ENCODE results near the gene NEDD9. TPM values are rescaled to one million over a fixed set of nuclear protein-coding genes. Genes with fewer than 3 reads are reported as not detected.

Gene NEDD9
- total and polyA plus RNA-seq, 2 of the 4 experiments (the other 2 are of a cell fraction), result 7.6 to 16.5 TPM

- peak; percentile 73 for ATAC-seq (ENCODE audit: low read depth)
- WGBS, 2 experiments (ENCODE audit: extremely low coverage in 2 of 2, insufficient read length in 1 of 2), result 7% methylated on average over 2 of the region's 3 CpGs; no CpG with 5 or more reads in 1 of the 2 experiments
- Histone ChIP-seq H2BK15ac (ENCODE audit: low read depth, low read length) (peak overlapping the region; percentile 4; the same call in 1 of the 3 replicates), H2AFZ (replicated peaks; ENCODE audit: low read length, poor library complexity) (no peak overlapping the region), H3K27me3 (ENCODE audit: control insufficient read depth, insufficient read depth, low read length) (no peaks in the 10 kb centered on the region), H3K79me1 (ENCODE audit: low read depth in 1 of 2, low read length in 2 of 2) (peaks cover 10 to 37% of the 10 kb centered on the region in 2 experiments; a peak in 2 of 4 replicates), H3K36me3 (ENCODE audit: control insufficient read depth, insufficient read depth, low read length) (peaks cover 4% of the 10 kb centered on the region), H3K4ac (ENCODE audit: low read depth, low read length) (0 out of 2 replicates have a peak overlapping the region, but pooled peaks have one; percentile 56), H4K5ac (ENCODE audit: low read depth, low read length) (peak overlapping the region; percentile 18; the same call in 1 of the 2 replicates), H3K56ac (ENCODE audit: extremely low read depth, insufficient read depth, low read length) (no peak overlapping the region; the same call in 1 of the 2 replicates), H3K14ac (replicated peaks; ENCODE audit: low read depth, low read length) (no peak overlapping the region), H2BK5ac (ENCODE audit: low read depth, low read length, poor library complexity, severe bottlenecking) (peak overlapping the region; percentile 83), H3K23ac (ENCODE audit: low read depth, low read length) (no peak overlapping the region), H2AK9ac (replicated peaks; ENCODE audit: low read depth, low read length, poor library complexity) (no peak overlapping the region), H3K18ac (ENCODE audit: low read depth, low read length) (peak overlapping the region; percentile 31; the same call in 1 of the 2 replicates), H2BK20ac (ENCODE audit: low read depth, low read length) (0 out of 2 replicates have a peak overlapping the region, but pooled peaks have one; percentile 11), H3K27ac (ENCODE audit: insufficient read depth, low read length) (peak overlapping the region; percentile 87; the same call in 1 of the 2 replicates), H2BK120ac (ENCODE audit: low read depth, low read length) (0 out of 2 replicates have a peak overlapping the region, but pooled peaks have one; percentile 9), H3K9me1 (ENCODE audit: insufficient read depth, low read length) (peaks cover 7% of the 10 kb centered on the region), H4K8ac (ENCODE audit: low read depth in 2 of 2, low read length in 2 of 2) (peak overlapping the region in 1 of 2 experiments; percentile 43; a peak in 2 of 4 replicates), H3K4me2 (ENCODE audit: low read depth, low read length) (peak overlapping the region; percentile 45), H3K4me3 (ENCODE audit: insufficient read depth, low read depth, low read length) (no peak overlapping the region), H3K4me1 (ENCODE audit: control insufficient read depth, insufficient read depth, low read length) (peaks cover 10% of the 10 kb centered on the region), H3K9ac (ENCODE audit: low read depth, low read length) (no peak overlapping the region), H3K9me3 (ENCODE audit: control insufficient read depth, insufficient read depth, low read length) (no peaks in the 10 kb centered on the region), H4K20me1 (ENCODE audit: insufficient read depth, low read length) (peaks cover 8% of the 10 kb centered on the region; the same call in 1 of the 2 replicates), H2AK5ac (ENCODE audit: low read depth, low read length) (no peak overlapping the region; the same call in 1 of the 2 replicates), H4K91ac (ENCODE audit: insufficient read depth, low read depth, low read length) (peak overlapping the region; percentile 19; the same call in 1 of the 2 replicates)
- ChIA-PET POLR2A (ENCODE audit: unreplicated experiment) (no interaction called here), CTCF (interaction anchor here (0.7 to 1.2 kb wide), 2 partner anchors 356 to 1281 kb away, joined by 3 to 4 read pairs; no protein-coding TSS in a partner anchor)
- no peak for TF ChIP-seq NFE2L2 (IDR thresholded peaks at IDR 0.05; ENCODE audit: low read depth, low read length)
- no peak for TF ChIP-seq RAD21 (IDR thresholded peaks at IDR 0.05; ENCODE audit: low read length)
- no peak for TF ChIP-seq FOS (IDR thresholded peaks at IDR 0.05; ENCODE audit: low read depth, low read length)
- TF ChIP-seq CTCF (conservative IDR thresholded peaks at IDR 0.05; ENCODE audit: low read depth, low read length), result no peak
- TF ChIP-seq, protein P1, sequence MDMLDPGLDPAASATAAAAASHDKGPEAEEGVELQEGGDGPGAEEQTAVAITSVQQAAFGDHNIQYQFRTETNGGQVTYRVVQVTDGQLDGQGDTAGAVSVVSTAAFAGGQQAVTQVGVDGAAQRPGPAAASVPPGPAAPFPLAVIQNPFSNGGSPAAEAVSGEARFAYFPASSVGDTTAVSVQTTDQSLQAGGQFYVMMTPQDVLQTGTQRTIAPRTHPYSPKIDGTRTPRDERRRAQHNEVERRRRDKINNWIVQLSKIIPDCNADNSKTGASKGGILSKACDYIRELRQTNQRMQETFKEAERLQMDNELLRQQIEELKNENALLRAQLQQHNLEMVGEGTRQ (IDR thresholded peaks at IDR 0.05; ENCODE audit: low read depth, low read length), result no peak
- TF ChIP-seq MXI1 (IDR thresholded peaks at IDR 0.05; ENCODE audit: borderline replicate concordance, low read depth, low read length), result no peak
- TF ChIP-seq CEBPB (IDR thresholded peaks at IDR 0.05; ENCODE audit: low read depth, low read length), result no peak
- no peak for TF ChIP-seq SMC3 (IDR thresholded peaks at IDR 0.05; ENCODE audit: low read depth, low read length)
- no peak for TF ChIP-seq MAFK (IDR thresholded peaks at IDR 0.05; ENCODE audit: low read depth, low read length)
- TF ChIP-seq MAZ (IDR thresholded peaks at IDR 0.05; ENCODE audit: borderline replicate concordance, low read depth, low read length), result no peak
- TF ChIP-seq POLR2A (IDR thresholded peaks at IDR 0.05; ENCODE audit: low read depth, low read length), result no peak
- TF ChIP-seq BHLHE40 (IDR thresholded peaks at IDR 0.05; ENCODE audit: low read depth, low read length), result no peak
- TF ChIP-seq RCOR1 (IDR thresholded peaks at IDR 0.05; ENCODE audit: insufficient replicate concordance, low read length), result no peak
- in situ Hi-C loops (cut with MboI; ENCODE audit: low sequenced_read_pairs) (loop anchor here (5.0 kb wide), 1 partner anchor 357 kb away; no protein-coding TSS in a partner anchor), intact Hi-C loops (cut with micrococcal nuclease) (loop anchor here (5.0 kb wide), 1 partner anchor 292 kb away; no protein-coding TSS in a partner anchor), dilution Hi-C loops (cut with HindIII; ENCODE audit: low sequenced_read_pairs, unreplicated experiment) (no loop called here)
- BruUV-seq (replicated peaks), result no TSS peak
- peak; percentile 81 for DNase-seq
Observed at GRCh38 chr6:11140056-11140455, 92.4 kb downstream of the NEDD9 start.

All from IMR-90 (cell line).